T-cell (primary cell): ENCODE results near the gene UFSP2. TPM values are rescaled to one million over a fixed set of nuclear protein-coding genes. Genes with fewer than 3 reads are reported as not detected.

Source experiments
- ATAC-seq, 4 experiments: fragments of 200-7000 bp in 3 of 4; fragments of 150-1000 bp in 1 of 4; cut with Tn5 transposase; replicated peaks in 1 of 4; 1 replicate in 3 of 4; 2 replicates in 1 of 4; pipeline ENCODE4 v1.10.0; 2021; ENCODE audit warnings: moderate library complexity in 3 of 4, mild to moderate bottlenecking in 2 of 4, moderate number of reproducible peaks in 1 of 4
- CTCF ChIA-PET, 2 donors: fragments of 300-600 bp; sonication (Branson Sonifier 250); formaldehyde crosslinking; loops; one replicate each; lab custom pipeline; 2022; ENCODE audit warnings: antibody characterized with exemption in 2 of 2; lab: Charles Lee
- POLR2A ChIA-PET, 2 donors: fragments of 300-600 bp; sonication (Branson Sonifier 250); formaldehyde crosslinking; loops; one replicate each; lab custom pipeline; 2022; ENCODE audit warnings: antibody characterized with exemption in 2 of 2; lab: Charles Lee
- DNase-seq, 35 experiments: peaks; one replicate each; pipeline versions ENCODE4 v3.0.0 to v3.0.0-alpha.2; 2013 to 2023
- H3K27ac ChIP-seq: one replicate; pipeline ENCODE4 v1.5.1; 2013; ENCODE audit warnings: low read length
- H3K27me3 ChIP-seq, 2 experiments: replicated peaks in 1 of 2; 1 replicate in 1 of 2; 2 replicates in 1 of 2; pipeline versions ENCODE4 v1.6.1 to v1.7.0; 2013; ENCODE audit warnings: low read length in 1 of 2, mixed read lengths in 1 of 2; ENCODE audit not compliant: control insufficient read depth in 2 of 2, insufficient read depth in 2 of 2; ENCODE audit errors: extremely low read depth in 1 of 2
- H3K36me3 ChIP-seq, 2 donors: 1 replicate in 1 of 2; 2 replicates in 1 of 2; pipeline versions ENCODE4 v1.6.1 to v1.7.0; 2013; ENCODE audit warnings: low read length in 1 of 2; ENCODE audit not compliant: control insufficient read depth in 2 of 2, insufficient read depth in 1 of 2; ENCODE audit errors: extremely low read depth in 1 of 2
- H3K4me1 ChIP-seq, 2 experiments: 1 replicate in 1 of 2; 2 replicates in 1 of 2; pipeline versions ENCODE4 v1.6.1 to v1.7.0; 2013; ENCODE audit warnings: low read length in 2 of 2, mixed read lengths in 1 of 2; ENCODE audit not compliant: insufficient read depth in 2 of 2, control insufficient read depth in 1 of 2; ENCODE audit errors: extremely low read depth in 1 of 2
- H3K4me3 ChIP-seq, 2 donors: 1 replicate in 1 of 2; 2 replicates in 1 of 2; pipeline versions ENCODE4 v1.5.1 to v1.7.0; 2013; ENCODE audit warnings: mild to moderate bottlenecking in 2 of 2, low read length in 1 of 2, moderate library complexity in 1 of 2; ENCODE audit not compliant: control insufficient read depth in 1 of 2; ENCODE audit errors: extremely low read depth in 1 of 2
- H3K9me3 ChIP-seq: 2 replicates; pipeline ENCODE4 v1.7.0; 2013
- H3K27ac Mint-ChIP-seq, 2 donors: one replicate each; pipeline ENCODE4 v1.8.0; 2020 to 2021; ENCODE audit warnings: mild to moderate bottlenecking in 2 of 2, mixed read lengths in 2 of 2
- H3K27me3 Mint-ChIP-seq, 2 donors: one replicate each; pipeline ENCODE4 v1.8.0; 2021 to 2022; ENCODE audit warnings: mixed read lengths in 2 of 2
- H3K36me3 Mint-ChIP-seq: one replicate; pipeline ENCODE4 v1.8.0; 2021; ENCODE audit warnings: mixed read lengths
- H3K4me1 Mint-ChIP-seq, 3 donors: one replicate each; pipeline ENCODE4 v1.8.0; 2020 to 2022; ENCODE audit warnings: mixed read lengths in 3 of 3, mild to moderate bottlenecking in 1 of 3
- H3K4me3 Mint-ChIP-seq, 3 donors: one replicate each; pipeline ENCODE4 v1.8.0; 2020 to 2022; ENCODE audit warnings: mild to moderate bottlenecking in 3 of 3, mixed read lengths in 3 of 3, moderate library complexity in 3 of 3
- H3K9me3 Mint-ChIP-seq, 3 donors: one replicate each; pipeline ENCODE4 v1.8.0; 2020 to 2022; ENCODE audit warnings: mixed read lengths in 3 of 3
- WGBS: methylation state at CpG from one replicate; pipeline ENCODE4 v1.1.5; 2013; ENCODE audit warnings: missing lambda C conversion rate; ENCODE audit not compliant: insufficient coverage; 5-methylcytosine and 5-hydroxymethylcytosine counted together
- total RNA-seq, 35 experiments: library from RNA in 6 of 35; stranded (reverse) in 6 of 35; fragments of 120-200 nt in 1 of 35; gene quantifications; one replicate each; pipeline versions ENCODE4 v1.2.1 to v1.2.4 and lab custom pipeline; 2013 to 2026

Gene UFSP2
- total RNA-seq, 5 donors from 2014 or later (not counting 1 experiment from before 2014, with no cell fraction given) = 13.9 to 30.1 (median 20.3) TPM

DNA sequence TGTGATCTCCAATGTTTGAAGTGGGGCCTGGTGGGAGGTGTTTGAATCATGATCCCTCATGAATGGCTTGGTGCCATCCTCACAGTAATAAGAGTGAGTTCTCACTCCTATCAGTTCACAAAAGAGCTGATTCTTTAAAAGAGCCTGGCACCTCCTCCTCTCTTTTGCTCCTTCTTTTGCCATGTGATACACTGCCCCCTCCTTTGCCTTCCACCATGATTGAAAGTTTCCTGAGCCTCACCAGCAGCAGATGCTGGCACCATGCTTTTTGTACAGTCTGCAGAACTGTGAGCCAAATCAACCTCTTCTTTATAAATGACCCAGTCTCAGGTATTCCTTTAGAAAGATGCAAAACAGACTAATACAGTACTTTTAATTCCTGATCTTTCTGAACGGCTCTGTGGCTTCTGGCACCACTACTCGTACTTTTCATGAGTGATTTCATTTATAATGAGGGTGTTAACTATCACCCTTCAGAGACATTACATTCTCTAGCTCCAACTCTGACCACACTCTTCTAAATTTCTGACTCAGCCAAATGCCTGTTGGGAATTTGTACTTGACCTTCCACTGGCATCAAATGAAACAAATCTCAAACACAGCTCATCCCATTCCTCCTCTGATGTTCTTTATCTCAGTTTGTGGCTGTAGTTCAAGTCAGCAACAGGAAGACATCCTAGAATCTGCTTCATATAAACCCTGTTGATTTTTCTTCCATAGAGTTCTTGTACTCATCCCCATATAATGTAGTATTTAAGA lies 4.2 kb downstream of the UFSP2 start:
- H3K36me3 Mint-ChIP-seq = peaks cover 30% of the 10 kb centered on the region
- peaks cover 0 to 4% of the 10 kb centered on the region in 2 experiments for H3K27me3 ChIP-seq
- DNase-seq (no peak), ATAC-seq (no peak)
- H3K4me1 ChIP-seq = peaks cover 8 to 20% of the 10 kb centered on the region in 2 experiments
- peaks cover 33 to 44% (median 34%) of the 10 kb centered on the region in 3 donors for H3K4me1 Mint-ChIP-seq
- no peak overlapping the region for H3K4me3 ChIP-seq
- no CpG with 5 or more reads among the region's 2 CpGs for WGBS
- no peaks in the 10 kb centered on the region for H3K27me3 Mint-ChIP-seq
- no peaks in the 10 kb centered on the region for H3K9me3 Mint-ChIP-seq
- H3K9me3 ChIP-seq = no peaks in the 10 kb centered on the region
- H3K4me3 Mint-ChIP-seq = no peak overlapping the region
- ChIA-PET POLR2A (no interaction called here), CTCF (interaction anchor here in 1 of 2 donors (0.6 kb wide), 1 partner anchor 29 kb away, joined by 3 read pairs; no protein-coding TSS in a partner anchor)
- no peak overlapping the region for H3K27ac ChIP-seq
- H3K36me3 ChIP-seq = peaks cover 0 to 19% of the 10 kb centered on the region in 2 donors
- no peak overlapping the region for H3K27ac Mint-ChIP-seq

DNA sequence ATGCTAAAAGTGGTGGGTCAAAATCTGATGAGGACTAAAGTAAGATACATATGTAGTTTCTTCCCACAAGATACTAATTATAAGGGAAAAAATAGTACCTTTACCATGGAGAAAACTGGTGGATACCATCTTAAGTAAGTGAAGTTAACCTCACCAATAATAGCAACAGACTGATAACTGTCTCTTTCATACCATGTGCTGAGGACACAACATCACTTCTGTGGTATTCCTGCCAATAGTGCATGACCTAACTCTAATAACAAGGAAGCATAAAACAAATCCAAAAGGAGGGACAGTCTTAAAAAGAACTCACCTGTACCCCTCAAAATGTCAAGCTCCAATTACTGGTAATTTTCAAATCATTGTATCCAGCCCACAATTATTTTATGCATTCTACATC lies 8.8 kb downstream of the UFSP2 start:
- Mint-ChIP-seq H3K4me3 (no peak overlapping the region), H3K9me3 (no peaks in the 10 kb centered on the region), H3K36me3 (peaks cover 47% of the 10 kb centered on the region), H3K27me3 (no peaks in the 10 kb centered on the region), H3K4me1 (peaks cover 6 to 15% (median 8%) of the 10 kb centered on the region in 3 donors), H3K27ac (no peak overlapping the region)
- Histone ChIP-seq H3K4me3 (no peak overlapping the region), H3K27ac (no peak overlapping the region), H3K4me1 (peaks cover 0 to 2% of the 10 kb centered on the region in 2 experiments), H3K27me3 (no peaks in the 10 kb centered on the region), H3K9me3 (no peaks in the 10 kb centered on the region), H3K36me3 (peaks cover 0 to 44% of the 10 kb centered on the region in 2 donors)
- ATAC-seq (no peak), DNase-seq (no peak)
- CTCF ChIA-PET = no interaction called here
- POLR2A ChIA-PET = interaction anchor here in 1 of 2 donors (1.2 kb wide), 1 partner anchor 8 kb away, joined by 6 read pairs; the partner anchor contains the start of gene UFSP2

GRCh38 chr4:185412412-185412811 lies 13.4 kb downstream of the UFSP2 start:
- peaks cover 0 to 50% of the 10 kb centered on the region in 2 donors for H3K36me3 ChIP-seq
- no peak overlapping the region for H3K4me3 ChIP-seq
- Mint-ChIP-seq H3K4me1 (no peaks in the 10 kb centered on the region), H3K9me3 (no peaks in the 10 kb centered on the region), H3K27ac (no peak overlapping the region), H3K4me3 (no peak overlapping the region), H3K36me3 (peaks cover 42% of the 10 kb centered on the region), H3K27me3 (no peaks in the 10 kb centered on the region)
- ATAC-seq (no peak), DNase-seq (no peak)
- H3K27me3 ChIP-seq = no peaks in the 10 kb centered on the region
- no peaks in the 10 kb centered on the region for H3K9me3 ChIP-seq
- 96% methylated on average over 5 of the region's 5 CpGs for WGBS
- CTCF ChIA-PET = no interaction called here
- H3K27ac ChIP-seq = no peak overlapping the region
- POLR2A ChIA-PET = no interaction called here
- no peaks in the 10 kb centered on the region for H3K4me1 ChIP-seq

DNA sequence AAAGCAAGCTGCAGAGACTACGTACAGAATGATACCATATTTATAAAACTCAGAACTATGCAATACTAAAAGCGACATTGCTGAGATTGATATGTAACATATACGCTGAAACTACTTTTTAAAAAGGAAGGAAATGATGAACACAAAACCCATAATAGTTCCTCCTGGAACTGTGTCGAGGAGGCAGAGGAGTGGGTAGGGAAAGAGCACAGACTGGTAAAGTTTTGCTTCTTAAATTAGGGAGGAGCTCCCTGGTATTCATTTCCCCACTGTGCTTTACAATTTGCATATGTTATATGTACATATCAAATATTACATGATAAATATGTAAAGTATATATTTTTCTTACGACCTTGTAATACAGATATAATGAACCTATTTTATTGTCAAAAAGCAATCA lies 13.9 kb downstream of the UFSP2 start:
- H3K4me3 Mint-ChIP-seq = no peak overlapping the region
- Histone ChIP-seq H3K27me3 (no peaks in the 10 kb centered on the region), H3K9me3 (no peaks in the 10 kb centered on the region), H3K4me3 (no peak overlapping the region), H3K27ac (no peak overlapping the region), H3K36me3 (peaks cover 0 to 48% of the 10 kb centered on the region in 2 donors), H3K4me1 (no peaks in the 10 kb centered on the region)
- no peak overlapping the region for H3K27ac Mint-ChIP-seq
- CTCF ChIA-PET = interaction anchor here in 1 of 2 donors (0.6 kb wide), 1 partner anchor 690 kb away, joined by 8 read pairs; no protein-coding TSS in a partner anchor
- peaks cover 38% of the 10 kb centered on the region for H3K36me3 Mint-ChIP-seq
- H3K9me3 Mint-ChIP-seq = no peaks in the 10 kb centered on the region
- no CpG with 5 or more reads among the region's 5 CpGs for WGBS
- ATAC-seq = no peak
- no peaks in the 10 kb centered on the region for H3K4me1 Mint-ChIP-seq
- POLR2A ChIA-PET = no interaction called here
- H3K27me3 Mint-ChIP-seq = no peaks in the 10 kb centered on the region
- DNase-seq = no peak

DNA sequence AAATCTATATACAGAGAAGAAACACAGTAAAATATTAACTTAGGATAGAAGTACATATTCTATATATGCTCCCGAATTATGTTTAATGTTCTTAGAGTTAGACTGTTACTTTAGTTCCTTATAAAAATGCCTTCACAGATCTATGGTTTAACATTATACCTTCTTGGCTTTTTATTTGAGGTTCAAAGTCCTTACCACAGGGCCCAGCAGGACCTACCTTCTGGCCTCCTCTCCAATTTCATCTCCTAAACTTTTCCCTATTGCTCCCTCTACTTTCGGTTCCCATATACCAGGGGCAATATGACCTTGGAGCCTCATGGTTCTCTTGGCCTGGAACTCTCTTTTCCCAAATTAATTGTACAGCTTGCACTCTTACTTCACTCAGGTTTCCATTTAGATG lies 17.3 kb downstream of the UFSP2 start:
- H3K36me3 Mint-ChIP-seq = peaks cover 36% of the 10 kb centered on the region
- H3K27ac Mint-ChIP-seq = no peak overlapping the region
- no peaks in the 10 kb centered on the region for H3K27me3 Mint-ChIP-seq
- no peaks in the 10 kb centered on the region for H3K4me1 Mint-ChIP-seq
- H3K4me3 Mint-ChIP-seq = no peak overlapping the region
- no peaks in the 10 kb centered on the region for H3K27me3 ChIP-seq
- no peak overlapping the region for H3K4me3 ChIP-seq
- no peak overlapping the region for H3K27ac ChIP-seq
- peaks cover 2 to 38% of the 10 kb centered on the region in 2 donors for H3K36me3 ChIP-seq
- H3K9me3 Mint-ChIP-seq = no peaks in the 10 kb centered on the region
- H3K9me3 ChIP-seq = no peaks in the 10 kb centered on the region
- H3K4me1 ChIP-seq = no peaks in the 10 kb centered on the region
- ChIA-PET POLR2A (interaction anchor here in 1 of 2 donors (1.0 kb wide), 1 partner anchor 22 kb away, joined by 3 read pairs; no protein-coding TSS in a partner anchor), CTCF (no interaction called here)
- ATAC-seq (no peak), DNase-seq (no peak)
- WGBS = 88% methylated on average over 1 of the region's 2 CpGs

DNA sequence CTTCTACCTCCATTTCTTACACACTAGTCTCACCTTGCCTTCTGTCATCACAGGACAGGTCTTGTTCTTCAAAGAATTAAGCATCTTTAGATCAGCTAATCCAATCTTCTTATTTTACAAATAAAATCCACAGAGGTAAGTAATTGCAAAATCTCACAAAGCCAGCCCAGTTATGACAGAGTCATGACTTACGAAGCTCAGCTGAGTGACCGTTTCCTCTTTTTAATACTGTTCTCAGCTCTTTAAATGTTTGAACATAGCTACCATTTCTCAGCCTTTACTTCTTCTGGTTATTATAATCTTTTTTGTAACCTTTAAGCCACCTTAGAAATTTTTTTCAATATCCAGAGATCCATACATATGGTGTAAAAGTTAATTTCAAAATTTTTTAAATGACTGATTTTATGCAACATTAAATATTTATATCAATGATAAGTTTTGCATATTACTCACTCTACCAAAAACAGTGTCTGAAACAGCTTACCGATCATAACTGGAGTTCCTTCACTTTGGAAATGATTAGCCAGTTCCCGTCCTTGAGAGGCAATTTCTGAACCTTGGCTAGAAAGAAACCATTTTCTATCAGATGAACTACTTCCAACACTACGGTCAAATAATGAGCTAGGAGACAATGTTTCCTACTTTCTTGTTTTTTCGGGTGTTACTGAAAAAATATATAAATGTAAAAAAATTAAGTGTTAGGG lies 20.3 kb downstream of the UFSP2 start:
- Histone ChIP-seq H3K27ac (no peak overlapping the region), H3K36me3 (peaks cover 2 to 42% of the 10 kb centered on the region in 2 donors), H3K4me1 (no peaks in the 10 kb centered on the region), H3K9me3 (no peaks in the 10 kb centered on the region), H3K4me3 (no peak overlapping the region), H3K27me3 (no peaks in the 10 kb centered on the region)
- H3K36me3 Mint-ChIP-seq = peaks cover 50% of the 10 kb centered on the region
- H3K4me1 Mint-ChIP-seq = no peaks in the 10 kb centered on the region
- ATAC-seq = no peak
- no peak for DNase-seq
- WGBS = 33% methylated on average over 2 of the region's 6 CpGs
- H3K9me3 Mint-ChIP-seq = no peaks in the 10 kb centered on the region
- no peaks in the 10 kb centered on the region for H3K27me3 Mint-ChIP-seq
- ChIA-PET CTCF (interaction anchor here in 1 of 2 donors (0.5 to 0.7 kb wide), 2 partner anchors 21 to 1183 kb away, joined by 3 read pairs; no protein-coding TSS in a partner anchor), POLR2A (interaction anchor here (0.5 to 1.0 kb wide), 3 partner anchors 12 to 1998 kb away, joined by 3 to 5 read pairs (median 5); no protein-coding TSS in a partner anchor)
- H3K4me3 Mint-ChIP-seq = no peak overlapping the region
- no peak overlapping the region for H3K27ac Mint-ChIP-seq
